HG02642 (cell line): ENCODE measurements around the gene FBXW5.

Experiments
- ATAC-seq: cut with Tn5 transposase; IDR thresholded peaks from one replicate; pipeline ENCODE4 v1.9.1; 2021; ENCODE audit warnings: mild to moderate bottlenecking; ENCODE audit not compliant: unreplicated experiment, poor library complexity

The FBXW5 gene

GRCh38 chr9:136937186-136938001 lies 7.1 kb downstream of the FBXW5 start:
- ATAC-seq, result no peak

DNA sequence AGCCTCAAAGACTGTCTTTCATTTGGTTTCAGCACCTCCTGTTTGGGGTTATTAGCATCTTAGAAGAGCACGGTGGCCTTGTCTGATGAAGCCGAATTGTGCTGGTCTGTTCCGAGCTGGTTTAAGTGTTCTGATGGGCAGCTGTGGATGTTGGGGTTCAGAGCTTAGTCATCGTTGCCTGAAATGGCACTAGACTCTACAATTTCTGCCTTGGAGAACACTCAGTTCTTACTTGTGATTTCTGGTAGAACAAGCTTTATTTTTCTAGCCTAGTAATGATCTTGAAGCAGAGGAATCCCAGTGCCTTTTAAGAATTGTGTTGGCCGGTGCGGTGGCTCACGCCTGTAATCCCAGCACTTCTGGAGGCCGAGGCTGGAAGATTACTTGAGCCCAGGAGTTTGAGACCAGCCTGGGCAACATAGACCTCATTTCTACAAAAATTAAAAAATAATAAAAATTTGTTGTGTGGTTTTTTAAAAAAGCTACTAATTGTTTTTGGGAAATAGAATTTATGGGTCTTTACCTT lies 7.8 kb downstream of the FBXW5 start:
- ATAC-seq, result no peak

- no peak for ATAC-seq
Observed at GRCh38 chr9:136935651-136936050, 8.9 kb downstream of the FBXW5 start.

DNA sequence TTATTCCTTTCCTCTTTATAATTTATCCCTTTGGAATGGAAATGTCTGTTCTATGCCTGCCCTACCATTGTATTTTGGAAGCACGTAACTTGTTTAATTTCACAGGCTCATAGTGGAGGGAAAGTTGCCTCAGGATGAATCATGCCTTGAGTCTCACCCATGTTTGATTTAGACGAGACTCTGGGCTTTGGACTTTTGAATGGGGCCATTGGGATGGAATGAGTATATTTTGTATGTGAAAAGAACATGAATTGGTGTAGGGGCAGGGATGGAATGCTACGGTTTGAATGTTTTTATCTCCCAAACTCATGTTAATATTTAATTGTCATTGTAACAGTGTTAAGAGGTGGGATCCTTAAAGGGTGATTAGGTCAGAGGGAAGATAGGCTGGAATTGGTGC lies 10.3 kb downstream of the FBXW5 start:
- ATAC-seq, result no peak

- ATAC-seq, result no peak
Observed at GRCh38 chr9:136931611-136932130, 12.9 kb downstream of the FBXW5 start.

DNA sequence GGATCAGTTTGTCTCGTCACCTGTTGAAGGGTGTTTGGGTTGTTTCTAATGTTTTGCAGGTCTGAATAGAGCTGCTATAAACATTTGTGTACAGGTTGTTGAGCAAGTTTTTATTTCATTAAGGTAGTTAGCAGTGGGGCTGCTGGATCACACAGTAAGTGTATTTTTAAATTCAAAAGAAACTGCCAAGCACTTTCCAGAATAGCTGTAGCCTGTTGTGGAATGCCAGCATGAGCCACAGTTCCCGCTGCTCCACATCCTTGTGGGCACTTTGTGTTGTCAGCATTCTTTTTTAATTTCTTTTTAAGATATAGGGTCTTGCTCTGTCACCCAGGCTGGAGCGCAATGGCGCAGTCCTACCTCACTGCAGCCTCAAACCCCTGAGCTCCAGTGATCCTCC lies 14.5 kb downstream of the FBXW5 start:
- ATAC-seq, result no peak

DNA sequence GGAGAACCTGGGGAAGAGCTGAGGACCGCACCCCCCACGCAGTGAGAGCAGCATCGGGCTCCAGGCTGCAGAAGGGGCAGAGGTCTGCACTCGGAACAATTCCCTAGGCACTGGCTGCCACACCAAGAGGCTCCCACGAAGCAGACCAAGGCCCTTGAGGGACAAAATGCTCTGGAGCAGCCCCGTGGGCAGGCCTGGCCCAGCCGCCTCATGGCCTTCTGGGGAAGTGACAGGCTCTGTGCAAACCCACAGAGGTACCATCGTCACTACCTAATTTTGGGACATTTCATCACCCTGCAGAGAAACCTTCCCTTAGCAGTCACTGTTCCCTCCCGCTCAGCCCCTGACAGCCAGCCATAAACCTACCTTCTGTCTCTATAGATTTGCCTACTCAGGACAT lies 15.9 kb downstream of the FBXW5 start:
- ATAC-seq, result no peak

GRCh38 chr9:136927343-136928271 lies 16.9 kb downstream of the FBXW5 start:
- ATAC-seq, result no peak

DNA sequence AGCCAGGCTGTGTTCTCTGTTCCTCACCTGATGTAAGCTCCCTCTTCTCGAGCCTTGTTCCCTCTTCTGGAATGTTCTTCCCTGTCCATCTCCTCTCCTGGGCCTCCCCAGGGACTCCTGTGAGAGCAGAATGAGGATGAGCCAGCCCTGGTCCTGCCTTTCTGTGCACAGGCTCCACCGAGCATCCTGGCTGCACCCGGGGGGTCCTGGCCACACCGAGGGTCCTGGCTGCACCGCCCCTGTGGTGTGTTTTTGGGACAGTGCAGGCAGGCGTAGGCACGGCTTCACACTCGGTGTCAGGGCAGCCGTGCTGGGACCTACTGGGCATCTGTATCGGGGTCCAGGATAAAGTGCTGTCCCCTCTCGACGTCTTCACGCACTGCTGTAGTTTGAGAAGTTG lies 17.8 kb downstream of the FBXW5 start:
- no peak for ATAC-seq

DNA sequence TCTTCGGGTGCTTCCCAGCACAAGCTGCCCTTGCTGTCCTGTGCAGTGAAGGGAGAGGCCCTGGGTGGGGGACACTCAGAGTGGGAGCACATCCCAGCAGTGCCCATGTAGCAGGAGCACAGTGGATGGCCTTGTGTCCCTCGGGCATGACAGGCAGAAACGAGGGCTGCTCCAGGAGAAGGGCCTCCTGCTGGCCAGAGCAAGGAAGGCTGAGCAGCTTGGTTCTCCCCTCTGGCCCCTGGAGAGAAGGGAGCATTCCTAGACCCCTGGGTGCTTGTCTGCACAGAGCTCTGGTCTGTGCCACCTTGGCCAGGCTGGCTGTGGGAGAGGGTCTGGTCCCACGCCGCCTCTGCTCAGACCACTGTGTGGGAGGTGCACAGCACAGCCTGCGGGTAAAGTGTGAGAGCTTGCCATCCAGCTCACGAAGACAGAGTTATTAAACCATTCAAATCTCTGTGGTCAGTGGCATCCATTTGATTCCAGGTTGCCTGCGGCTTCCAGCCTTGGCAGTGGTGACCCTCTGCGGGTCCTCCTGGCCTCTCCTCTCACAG lies 18.3 kb downstream of the FBXW5 start:
- no peak for ATAC-seq

GRCh38 chr9:136925414-136926153 lies 19.0 kb downstream of the FBXW5 start:
- no peak for ATAC-seq

DNA sequence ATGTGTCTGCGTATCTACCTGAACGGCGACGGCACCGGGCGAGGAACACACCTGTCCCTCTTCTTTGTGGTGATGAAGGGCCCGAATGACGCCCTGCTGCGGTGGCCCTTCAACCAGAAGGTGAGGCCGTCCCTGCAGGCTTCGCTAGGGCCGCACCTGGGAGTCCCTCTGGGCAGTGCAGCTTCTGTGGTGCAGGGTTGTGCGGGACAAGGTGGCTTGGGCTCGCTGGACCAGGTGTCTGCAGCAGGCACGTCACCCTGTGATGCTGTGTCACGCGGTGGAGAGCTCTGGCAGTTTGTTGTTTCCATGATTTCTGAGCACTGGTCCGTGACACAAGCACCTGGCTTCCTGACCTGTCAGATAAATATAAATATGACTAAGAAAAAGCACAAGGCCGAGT lies 20.7 kb downstream of the FBXW5 start:
- no peak for ATAC-seq

DNA sequence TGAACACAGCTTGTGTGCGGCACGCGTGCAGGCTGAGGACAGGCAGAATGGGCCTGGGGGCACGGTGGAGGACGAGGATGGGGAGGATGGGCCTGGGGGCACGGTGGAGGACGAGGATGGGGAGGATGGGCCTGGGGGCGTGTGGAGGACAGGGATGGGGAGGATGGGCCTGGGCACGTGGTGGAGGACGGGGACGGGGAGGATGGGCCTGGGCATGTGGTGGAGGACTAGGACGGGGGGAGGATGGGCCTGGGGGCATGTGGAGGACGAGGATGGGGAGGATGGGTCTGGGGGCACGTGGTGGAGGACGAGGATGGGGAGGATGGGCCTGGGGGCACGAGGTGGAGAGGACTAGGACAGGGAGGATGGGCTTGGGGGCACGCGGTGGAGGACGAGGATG lies 22.0 kb downstream of the FBXW5 start:
- no peak for ATAC-seq

DNA sequence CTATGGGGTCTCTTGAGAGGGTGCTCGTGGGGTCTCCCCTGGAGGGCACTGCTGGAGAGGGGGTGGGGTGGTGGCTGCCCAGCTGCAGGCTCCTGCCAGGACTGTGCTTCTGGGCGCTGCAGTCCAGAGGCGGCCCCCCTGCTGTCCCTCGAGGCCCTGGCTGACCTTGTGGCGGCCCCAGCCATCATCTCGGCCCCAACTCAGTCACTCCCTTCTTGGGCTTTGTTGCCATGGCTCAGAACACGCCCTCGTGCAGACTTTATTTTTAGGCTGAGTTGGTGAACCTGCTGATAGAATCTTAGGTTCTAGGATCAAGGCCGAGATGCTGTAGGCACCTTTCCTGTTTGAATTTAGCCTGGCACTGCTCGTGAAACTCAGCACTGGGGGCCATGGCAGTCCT lies 22.8 kb downstream of the FBXW5 start:
- no peak for ATAC-seq

DNA sequence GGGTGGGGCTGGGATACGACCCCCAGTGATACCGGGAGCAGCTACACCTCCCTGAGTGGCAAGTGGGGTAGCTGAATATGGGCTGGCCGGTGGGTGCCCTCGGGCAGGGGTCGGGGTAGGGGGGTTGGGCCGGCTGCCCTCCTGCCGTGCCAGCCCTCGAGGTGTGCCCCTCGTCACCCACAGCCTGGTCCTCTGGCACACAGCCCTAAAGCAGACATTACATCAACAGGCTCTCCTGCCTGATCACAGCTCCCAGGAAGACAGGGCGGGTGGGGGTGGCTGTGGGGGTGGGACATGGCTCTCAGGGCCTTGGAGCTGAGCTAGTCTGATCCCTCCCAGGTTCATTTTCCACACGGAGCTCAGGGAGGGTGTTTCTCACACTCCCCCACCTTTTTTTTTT lies 23.2 kb downstream of the FBXW5 start:
- no peak for ATAC-seq

GRCh38 chr9:136920734-136921231 lies 23.8 kb downstream of the FBXW5 start:
- no peak for ATAC-seq

- ATAC-seq, result no peak
Observed at GRCh38 chr9:136920069-136920468, 24.5 kb downstream of the FBXW5 start.

- ATAC-seq, result no peak
Observed at GRCh38 chr9:136917902-136918301, 26.6 kb downstream of the FBXW5 start.

- ATAC-seq, result no peak
Observed at GRCh38 chr9:136916330-136917184, 28.0 kb downstream of the FBXW5 start.
